Measurements from ENCODE around the gene NRARP. TPM values are rescaled to one million over a fixed set of nuclear protein-coding genes. Genes with fewer than 3 reads are reported as not detected.
A peak's percentile ranks its signal among the peaks of the same experiment; 100 is the strongest.

NRARP gene
- total and polyA plus RNA-seq, 2 donors (not counting 1 experiment from before 2014, with no cell fraction given) = 5.7 to 11.5 TPM

- no peak overlapping the region for H3K27ac Mint-ChIP-seq
- H2AFZ ChIP-seq (ENCODE audit: insufficient read depth, low read depth, low read length, poor library complexity, severe bottlenecking) = no peak overlapping the region
- no peak overlapping the region for H3K4me3 ChIP-seq (ENCODE audit: control extremely low read depth in 1 of 5, extremely low read depth in 1 of 5, insufficient read depth in 1 of 5, low read depth in 2 of 5, low read length in 4 of 5)
- H3K9me3 Mint-ChIP-seq (ENCODE audit: insufficient read depth) = no peaks in the 10 kb centered on the region
- H3K9me3 ChIP-seq (ENCODE audit: control extremely low read depth in 1 of 3, control insufficient read depth in 2 of 3, insufficient read depth in 1 of 3, low read length in 2 of 3) = no peaks in the 10 kb centered on the region
- no peak for TF ChIP-seq EZH2 (IDR thresholded peaks at IDR 0.05; ENCODE audit: borderline replicate concordance, insufficient read depth, low read depth, low read length, poor library complexity, severe bottlenecking)
- TF ChIP-seq CTCF (IDR thresholded peaks at IDR 0.05) = no peak
- no peaks in the 10 kb centered on the region for H3K27me3 Mint-ChIP-seq
- H3K79me2 ChIP-seq (ENCODE audit: control insufficient read depth, insufficient read depth, low read length) = peaks cover 20% of the 10 kb centered on the region
- no peaks in the 10 kb centered on the region for H3K27me3 ChIP-seq (replicated peaks in 1 of 4; ENCODE audit: control extremely low read depth in 1 of 4, control insufficient read depth in 3 of 4, insufficient read depth in 4 of 4, low read length in 3 of 4)
- H3K4me2 ChIP-seq (replicated peaks; ENCODE audit: low read depth, low read length, poor library complexity, severe bottlenecking) = peak overlapping the region; percentile 100
- H3K36me3 ChIP-seq (replicated peaks in 1 of 2; ENCODE audit: control extremely low read depth in 1 of 2, control insufficient read depth in 1 of 2, extremely low read depth in 1 of 2, insufficient read depth in 2 of 2, low read length in 1 of 2) = peaks cover 0 to 12% of the 10 kb centered on the region in 2 experiments
- ChIA-PET POLR2A (interaction anchor here (1.3 kb wide), 1 partner anchor 11 kb away, joined by 4 read pairs; no protein-coding TSS in a partner anchor), CTCF (interaction anchor here (1.1 kb wide), 1 partner anchor 10 kb away, joined by 3 read pairs; no protein-coding TSS in a partner anchor)
- H3K4me1 ChIP-seq (ENCODE audit: control insufficient read depth in 2 of 2, insufficient read depth in 2 of 2, low read length in 2 of 2) = peaks cover 36 to 64% of the 10 kb centered on the region in 2 donors
- peak overlapping the region; percentile 83 for H3K9ac ChIP-seq (ENCODE audit: low read length)
- intact Hi-C loops (cut with micrococcal nuclease) = no loop called here
- H3K4me1 Mint-ChIP-seq = peaks cover 49% of the 10 kb centered on the region
- H4K20me1 ChIP-seq (ENCODE audit: control insufficient read depth, insufficient read depth, low read length, poor library complexity, severe bottlenecking) = peaks cover 25% of the 10 kb centered on the region
- 95% methylated on average over 139 of the region's 139 CpGs for WGBS (ENCODE audit: insufficient coverage)
- ATAC-seq (ENCODE audit: low read depth) (no peak), DNase-seq (peak; percentile 27)
- no peak overlapping the region for H3K4me3 Mint-ChIP-seq
- H3K27ac ChIP-seq (ENCODE audit: low read length in 2 of 2) = peak overlapping the region in 1 of 2 donors; percentile 79
Measured at GRCh38 chr9:137278721-137279711, 23.1 kb downstream of the NRARP start.
